ENCODE data around the gene GRK1.

DNA sequence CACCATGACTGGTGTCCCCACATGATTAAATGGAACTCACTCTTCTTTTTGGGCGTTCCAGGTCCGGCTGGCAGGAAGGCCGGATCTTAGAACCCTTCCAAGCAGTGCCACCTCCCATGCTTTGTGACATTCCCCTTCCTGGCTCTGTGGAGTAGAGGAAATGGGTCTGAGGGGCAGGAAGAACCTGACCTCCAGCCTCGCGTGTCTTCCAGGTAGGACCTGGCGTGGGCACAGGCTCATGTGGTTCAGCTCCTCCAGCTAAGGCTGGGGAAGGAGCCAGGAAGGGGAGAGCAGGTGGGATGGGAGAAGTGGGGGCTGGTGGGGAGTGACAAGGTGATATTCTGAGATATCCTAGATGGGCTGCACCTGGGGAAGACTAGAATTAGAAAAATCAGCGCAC is 94.1 kb downstream of the GRK1 start:
- no peak for TF ChIP-seq EZH2 (IDR thresholded peaks at IDR 0.05; ENCODE audit: insufficient read depth, poor library complexity, severe bottlenecking)
- TF ChIP-seq EZH2phosphoT487 (IDR thresholded peaks at IDR 0.05; ENCODE audit: insufficient read depth, low read depth) = no peak
